Activated naive CD8-positive, alpha-beta T cell treated with anti-CD3 and anti-CD28 coated beads for 36 hours (primary cell): Measurements from ENCODE around the gene NFIA. TPM values are rescaled to one million over a fixed set of nuclear protein-coding genes. Genes with fewer than 3 reads are reported as not detected.

Experiments
- DNase-seq: peaks from one replicate; pipeline ENCODE4 v3.0.0; 2021
- H3K27ac Mint-ChIP-seq: one replicate; pipeline ENCODE4 v1.8.0; 2022; ENCODE audit warnings: mild to moderate bottlenecking, moderate library complexity, mixed read lengths
- H3K27me3 Mint-ChIP-seq: one replicate; pipeline ENCODE4 v1.8.0; 2022; ENCODE audit warnings: mild to moderate bottlenecking, mixed read lengths
- H3K36me3 Mint-ChIP-seq: one replicate; pipeline ENCODE4 v1.8.0; 2021; ENCODE audit warnings: mild to moderate bottlenecking, mixed read lengths
- H3K4me1 Mint-ChIP-seq: one replicate; pipeline ENCODE4 v1.8.0; 2021; ENCODE audit warnings: mixed read lengths
- H3K4me3 Mint-ChIP-seq: one replicate; pipeline ENCODE4 v1.8.0; 2022; ENCODE audit warnings: mild to moderate bottlenecking, moderate library complexity, mixed read lengths
- H3K9me3 Mint-ChIP-seq: one replicate; pipeline ENCODE4 v1.8.0; 2022; ENCODE audit warnings: mixed read lengths
- total RNA-seq, 2 experiments: library from RNA; stranded (reverse); gene quantifications; one replicate each; pipeline ENCODE4 v1.2.3, GENCODE V29; 2021

NFIA gene
- total RNA-seq, 2 experiments from 2014 or later: 1.3 to 1.7 TPM

DNA sequence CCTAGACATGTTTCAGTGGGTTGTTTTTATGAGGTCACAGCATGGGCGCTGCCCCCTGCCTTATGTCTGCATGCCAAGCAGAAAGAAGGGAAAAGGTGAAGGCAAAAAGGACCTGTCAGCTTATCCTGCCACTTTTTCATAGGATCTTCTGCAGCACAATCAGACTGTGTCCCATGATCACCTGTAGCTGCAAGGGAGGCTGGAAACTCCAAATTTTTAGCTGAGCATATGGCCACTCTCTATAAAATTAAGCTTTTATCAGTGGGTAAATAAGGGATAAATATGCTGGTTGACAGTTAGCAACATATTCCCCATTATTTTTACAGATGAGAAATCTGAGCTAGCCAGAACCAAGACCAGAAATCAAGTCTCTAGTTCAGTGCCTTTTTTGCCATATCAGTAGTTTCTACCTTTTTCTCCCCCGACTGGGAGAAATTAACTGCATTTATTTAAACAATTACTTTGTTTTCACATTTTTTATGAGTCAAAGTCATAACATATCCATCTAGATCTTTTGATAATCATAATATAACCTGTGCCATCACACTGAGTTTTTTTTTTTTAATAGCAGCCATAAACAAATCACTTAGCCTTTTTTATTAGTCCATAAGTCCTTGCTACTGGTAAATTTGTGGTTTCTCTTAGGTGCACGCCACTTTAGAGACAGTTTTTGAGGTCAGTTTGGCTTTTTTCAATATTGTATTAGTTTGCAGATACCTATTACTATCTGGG lies 307.0 kb downstream of the NFIA start:
- no peak overlapping the region for H3K27ac Mint-ChIP-seq
- no peaks in the 10 kb centered on the region for H3K9me3 Mint-ChIP-seq
- no peaks in the 10 kb centered on the region for H3K27me3 Mint-ChIP-seq
- H3K36me3 Mint-ChIP-seq: peaks cover 12% of the 10 kb centered on the region
- H3K4me1 Mint-ChIP-seq: peaks cover 2% of the 10 kb centered on the region
- no peak overlapping the region for H3K4me3 Mint-ChIP-seq
- DNase-seq: no peak

DNA sequence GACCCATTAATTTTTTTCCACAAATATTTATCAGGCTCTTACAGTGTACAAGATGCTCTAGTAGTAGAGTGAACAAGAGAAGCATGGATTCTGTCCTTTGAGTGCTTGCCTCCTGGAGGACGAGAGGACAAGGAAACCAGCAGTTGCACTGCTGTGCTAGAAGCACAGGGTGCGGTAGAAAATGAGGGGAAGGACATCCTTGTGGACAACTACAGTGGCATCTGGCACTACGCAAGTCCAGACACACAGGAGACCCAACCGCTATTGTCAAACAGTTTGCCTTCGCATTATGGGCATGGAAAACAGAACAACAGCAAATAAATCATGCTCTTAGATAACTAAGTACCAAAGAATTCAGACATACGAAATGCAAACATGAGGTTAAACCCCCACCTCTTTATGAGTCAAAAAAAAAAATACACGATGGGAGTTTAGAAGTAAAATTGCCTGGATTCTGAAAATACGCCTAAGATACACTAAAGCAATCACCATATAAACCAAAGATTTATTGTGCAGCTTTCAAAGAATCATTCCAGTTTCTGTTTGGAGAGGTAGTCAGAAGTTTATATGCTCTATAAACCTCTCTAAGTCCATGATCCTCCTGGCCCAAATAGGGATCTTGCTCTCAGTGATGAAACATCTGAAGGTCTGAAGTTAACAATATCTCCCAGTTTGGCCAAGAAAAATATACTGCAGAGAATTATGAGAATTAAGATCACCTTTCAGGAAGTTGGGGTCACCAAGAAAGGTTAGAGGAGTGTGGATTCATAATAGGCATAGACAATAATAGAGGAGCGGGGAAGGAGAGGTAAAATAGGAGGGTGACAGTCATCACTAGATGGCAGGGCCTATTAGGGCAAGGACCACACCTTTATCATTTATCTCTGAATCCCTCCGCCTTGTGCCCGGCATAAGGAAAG lies 307.8 kb downstream of the NFIA start:
- H3K9me3 Mint-ChIP-seq: no peaks in the 10 kb centered on the region
- no peak overlapping the region for H3K4me3 Mint-ChIP-seq
- peaks cover 2% of the 10 kb centered on the region for H3K4me1 Mint-ChIP-seq
- no peak overlapping the region for H3K27ac Mint-ChIP-seq
- DNase-seq: no peak
- H3K27me3 Mint-ChIP-seq: no peaks in the 10 kb centered on the region
- H3K36me3 Mint-ChIP-seq: peaks cover 12% of the 10 kb centered on the region

DNA sequence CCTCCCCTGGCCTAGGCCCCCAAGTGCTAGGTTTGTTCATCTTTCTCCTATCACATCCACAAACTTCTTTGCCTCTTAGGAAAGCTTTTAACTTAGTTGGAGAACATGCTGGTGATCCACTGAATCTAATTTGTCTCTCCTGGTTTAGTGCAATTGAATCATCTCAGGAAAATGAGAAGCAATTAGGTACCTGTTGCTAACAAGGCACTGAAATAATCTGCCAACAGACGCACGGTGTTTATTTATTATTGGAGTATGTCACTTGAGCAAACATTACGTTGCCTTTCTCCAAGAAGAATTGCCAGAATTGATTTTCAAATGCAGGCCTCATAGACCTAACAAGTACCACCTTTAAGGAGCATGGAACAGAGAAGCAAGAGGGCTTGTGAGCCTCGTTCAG lies 309.4 kb downstream of the NFIA start:
- peaks cover 2% of the 10 kb centered on the region for H3K4me1 Mint-ChIP-seq
- no peak overlapping the region for H3K27ac Mint-ChIP-seq
- no peaks in the 10 kb centered on the region for H3K27me3 Mint-ChIP-seq
- H3K36me3 Mint-ChIP-seq: peaks cover 9% of the 10 kb centered on the region
- no peak for DNase-seq
- no peaks in the 10 kb centered on the region for H3K9me3 Mint-ChIP-seq
- no peak overlapping the region for H3K4me3 Mint-ChIP-seq

DNA sequence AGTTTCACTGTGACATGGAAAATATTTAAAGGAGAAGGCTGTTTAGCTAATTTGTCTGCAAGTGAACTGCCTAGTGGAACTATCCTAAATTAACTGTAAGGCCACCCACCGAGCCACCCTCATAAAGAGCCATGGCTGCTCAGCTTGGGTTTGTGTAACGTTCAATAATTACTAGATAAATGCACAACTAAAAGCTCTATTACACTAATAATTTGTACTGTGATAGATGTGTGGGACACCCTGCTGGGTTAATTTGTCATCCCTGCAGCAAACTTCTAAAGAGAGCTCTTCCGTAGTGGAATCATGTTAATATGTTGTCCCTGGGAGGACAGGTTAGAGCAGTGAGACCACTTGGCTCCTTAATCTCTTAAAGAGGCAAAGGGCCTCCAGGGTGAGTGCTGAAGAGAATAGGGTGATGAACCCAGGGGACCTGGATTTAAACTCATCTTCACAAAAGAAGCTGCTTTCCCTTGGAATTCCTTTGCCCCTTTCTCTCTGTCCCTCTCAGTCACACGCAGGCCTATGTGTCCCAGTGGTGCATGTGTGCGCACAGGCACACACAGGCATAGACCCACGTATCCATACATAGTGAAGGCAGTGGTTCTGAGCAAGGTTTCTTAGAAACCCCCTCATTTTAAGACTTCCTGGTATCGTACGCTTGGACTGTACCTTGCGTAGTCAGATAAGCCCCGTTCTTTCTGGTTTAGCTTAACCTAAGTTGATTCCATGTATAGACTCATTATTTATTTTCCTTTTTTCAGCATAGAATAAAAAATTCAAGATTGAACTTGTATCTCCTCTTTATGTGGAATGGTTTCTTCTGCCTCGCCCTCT lies 310.3 kb downstream of the NFIA start:
- Mint-ChIP-seq H3K27me3 (no peaks in the 10 kb centered on the region), H3K36me3 (peaks cover 7% of the 10 kb centered on the region), H3K9me3 (no peaks in the 10 kb centered on the region), H3K4me3 (no peak overlapping the region), H3K4me1 (no peaks in the 10 kb centered on the region), H3K27ac (no peak overlapping the region)
- DNase-seq: no peak

DNA sequence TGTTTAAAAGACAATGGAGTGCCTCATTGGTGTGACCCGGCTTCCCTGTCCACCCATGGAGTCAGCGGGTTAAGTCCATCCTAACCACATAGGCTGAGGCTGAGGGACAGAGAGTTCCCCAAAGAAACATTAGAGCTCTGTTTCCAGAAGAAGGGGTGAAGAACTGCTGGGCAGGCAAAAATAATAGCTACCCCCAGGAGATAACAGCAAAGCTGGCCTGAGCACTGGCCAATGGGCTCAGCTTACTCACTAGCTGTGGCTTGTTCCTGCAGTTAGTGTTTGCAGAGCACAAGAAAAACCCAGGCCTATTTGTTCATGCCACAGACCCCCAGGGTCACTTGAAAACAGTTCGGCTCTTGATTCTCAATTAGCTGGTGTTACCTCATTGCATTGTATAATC lies 311.2 kb downstream of the NFIA start:
- H3K27me3 Mint-ChIP-seq: no peaks in the 10 kb centered on the region
- no peak for DNase-seq
- no peaks in the 10 kb centered on the region for H3K4me1 Mint-ChIP-seq
- no peaks in the 10 kb centered on the region for H3K9me3 Mint-ChIP-seq
- H3K36me3 Mint-ChIP-seq: peaks cover 3% of the 10 kb centered on the region
- no peak overlapping the region for H3K4me3 Mint-ChIP-seq
- no peak overlapping the region for H3K27ac Mint-ChIP-seq

DNA sequence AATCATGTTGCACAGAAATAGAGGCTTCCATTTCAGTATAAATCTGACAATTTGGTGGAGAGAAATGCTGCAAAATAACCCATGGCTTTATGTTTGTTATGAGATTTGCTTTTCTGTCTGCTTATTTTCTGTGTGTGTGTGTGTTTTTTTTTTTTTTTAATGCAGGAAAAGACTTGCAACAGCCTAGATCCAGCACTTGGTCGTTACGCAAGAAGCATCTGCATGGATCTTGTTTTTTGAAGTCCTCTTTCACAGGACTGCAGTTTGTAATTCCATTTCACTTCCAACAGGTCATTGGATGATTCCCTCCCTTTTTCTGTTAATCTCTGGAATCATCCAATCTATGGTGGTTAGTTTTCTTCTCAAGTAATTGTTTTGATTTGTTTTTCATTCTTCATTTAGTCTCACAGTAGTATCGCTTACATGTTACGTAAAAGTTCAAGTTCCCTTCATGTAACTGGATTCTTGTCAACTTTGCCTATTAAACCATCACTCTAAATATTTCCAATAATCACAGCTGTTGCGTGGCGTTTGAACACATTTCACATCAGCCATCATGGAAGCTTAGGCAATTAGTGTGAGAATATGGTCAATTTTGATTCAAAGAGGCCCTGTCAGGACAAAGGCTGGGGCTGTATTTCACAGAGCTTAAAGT lies 312.9 kb downstream of the NFIA start:
- no peak for DNase-seq
- Mint-ChIP-seq H3K36me3 (no peaks in the 10 kb centered on the region), H3K9me3 (no peaks in the 10 kb centered on the region), H3K27me3 (no peaks in the 10 kb centered on the region), H3K4me1 (no peaks in the 10 kb centered on the region), H3K27ac (no peak overlapping the region), H3K4me3 (no peak overlapping the region)

DNA sequence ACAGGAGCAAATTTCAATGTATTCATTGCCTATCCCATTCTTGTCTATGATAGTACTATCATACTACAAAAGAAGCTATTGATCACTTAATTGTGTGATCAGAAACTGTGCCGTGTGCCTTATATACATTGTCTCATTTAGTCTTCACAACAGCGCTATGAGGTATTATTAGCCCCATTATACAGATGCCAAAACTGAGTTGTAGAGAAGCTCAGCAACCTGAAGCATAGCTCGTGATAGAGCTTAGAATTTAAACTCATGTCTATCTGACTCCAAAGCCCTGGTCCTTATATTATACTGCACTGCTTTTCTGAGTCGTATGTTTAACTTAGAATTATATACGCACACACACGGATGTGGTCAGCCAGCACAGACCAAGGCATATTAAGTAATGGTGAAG lies 315.1 kb downstream of the NFIA start:
- no peak for DNase-seq
- H3K4me3 Mint-ChIP-seq: no peak overlapping the region
- H3K4me1 Mint-ChIP-seq: no peaks in the 10 kb centered on the region
- H3K9me3 Mint-ChIP-seq: no peaks in the 10 kb centered on the region
- no peak overlapping the region for H3K27ac Mint-ChIP-seq
- H3K27me3 Mint-ChIP-seq: no peaks in the 10 kb centered on the region
- no peaks in the 10 kb centered on the region for H3K36me3 Mint-ChIP-seq

DNA sequence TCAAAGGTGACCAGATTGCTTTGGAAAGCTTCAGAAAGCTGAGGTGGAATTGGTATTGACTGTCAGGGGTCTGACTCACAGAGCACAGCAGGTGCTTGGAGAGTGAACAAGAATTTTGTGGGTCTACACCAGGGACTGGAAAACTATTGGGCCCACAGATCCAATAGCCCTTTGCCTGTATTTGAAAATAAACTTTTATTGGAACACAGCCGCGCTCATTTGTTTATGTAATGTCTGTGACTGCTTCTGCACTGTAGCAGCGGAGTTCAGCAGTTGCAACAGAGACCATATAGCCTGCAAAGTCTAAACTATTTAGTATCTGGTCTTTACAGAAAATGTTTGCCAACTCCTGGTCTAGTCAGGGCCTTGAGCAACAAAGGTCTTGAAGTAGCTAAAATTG lies 315.6 kb downstream of the NFIA start:
- H3K36me3 Mint-ChIP-seq: no peaks in the 10 kb centered on the region
- DNase-seq: no peak
- H3K4me1 Mint-ChIP-seq: no peaks in the 10 kb centered on the region
- H3K27me3 Mint-ChIP-seq: no peaks in the 10 kb centered on the region
- H3K4me3 Mint-ChIP-seq: no peak overlapping the region
- no peaks in the 10 kb centered on the region for H3K9me3 Mint-ChIP-seq
- no peak overlapping the region for H3K27ac Mint-ChIP-seq

DNA sequence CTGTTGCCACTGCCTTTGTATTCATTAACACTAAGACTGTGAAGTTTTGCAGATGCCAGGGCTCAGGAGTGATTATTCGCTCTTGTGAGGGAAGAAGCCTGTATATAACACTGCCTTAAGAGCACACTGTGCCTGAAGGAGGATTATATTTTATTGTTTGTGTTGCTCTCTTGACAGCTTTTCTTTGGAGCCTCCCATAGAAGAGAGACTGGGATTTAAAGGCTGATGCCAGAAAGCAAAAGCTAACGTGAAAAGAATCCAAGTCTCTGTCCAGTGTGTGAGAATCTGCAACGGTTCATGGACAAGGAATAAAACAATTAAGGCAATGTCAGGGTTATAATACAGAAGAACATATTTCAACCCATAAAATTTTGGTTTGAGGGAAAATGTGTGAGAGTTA lies 316.8 kb downstream of the NFIA start:
- H3K4me1 Mint-ChIP-seq: no peaks in the 10 kb centered on the region
- H3K36me3 Mint-ChIP-seq: no peaks in the 10 kb centered on the region
- no peak overlapping the region for H3K4me3 Mint-ChIP-seq
- H3K27me3 Mint-ChIP-seq: no peaks in the 10 kb centered on the region
- no peak overlapping the region for H3K27ac Mint-ChIP-seq
- no peaks in the 10 kb centered on the region for H3K9me3 Mint-ChIP-seq
- no peak for DNase-seq

DNA sequence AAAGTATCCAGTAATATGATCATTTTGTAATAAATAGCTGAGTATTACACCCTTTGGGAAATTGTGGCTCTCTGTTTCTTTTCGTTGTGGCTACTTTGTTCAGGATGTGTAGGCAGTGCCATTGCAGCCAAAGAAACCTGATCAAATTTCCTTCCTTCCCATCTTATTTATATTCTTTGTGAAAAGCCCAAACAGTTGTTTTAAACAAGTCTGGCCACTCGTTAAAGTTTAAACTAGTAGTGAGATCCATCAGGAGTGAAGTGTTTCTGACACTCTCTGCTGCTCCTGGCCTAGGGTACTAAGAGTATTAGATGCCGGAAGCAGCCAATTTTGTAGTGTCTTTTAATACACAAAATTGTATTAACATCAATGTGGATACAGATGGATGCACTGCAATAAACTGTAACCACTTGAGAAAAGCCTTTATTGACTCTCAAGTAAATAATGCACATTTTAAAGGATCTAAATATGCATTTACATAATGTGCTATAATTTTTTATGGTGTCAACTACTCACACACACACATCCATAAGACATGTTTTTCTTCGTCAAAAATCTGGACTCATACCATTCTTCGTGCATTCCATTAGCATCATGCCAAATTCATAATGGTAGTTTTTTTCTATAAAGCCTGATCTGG lies 317.9 kb downstream of the NFIA start:
- no peak overlapping the region for H3K4me3 Mint-ChIP-seq
- no peaks in the 10 kb centered on the region for H3K27me3 Mint-ChIP-seq
- H3K27ac Mint-ChIP-seq: no peak overlapping the region
- H3K36me3 Mint-ChIP-seq: no peaks in the 10 kb centered on the region
- no peaks in the 10 kb centered on the region for H3K9me3 Mint-ChIP-seq
- H3K4me1 Mint-ChIP-seq: no peaks in the 10 kb centered on the region
- no peak for DNase-seq

DNA sequence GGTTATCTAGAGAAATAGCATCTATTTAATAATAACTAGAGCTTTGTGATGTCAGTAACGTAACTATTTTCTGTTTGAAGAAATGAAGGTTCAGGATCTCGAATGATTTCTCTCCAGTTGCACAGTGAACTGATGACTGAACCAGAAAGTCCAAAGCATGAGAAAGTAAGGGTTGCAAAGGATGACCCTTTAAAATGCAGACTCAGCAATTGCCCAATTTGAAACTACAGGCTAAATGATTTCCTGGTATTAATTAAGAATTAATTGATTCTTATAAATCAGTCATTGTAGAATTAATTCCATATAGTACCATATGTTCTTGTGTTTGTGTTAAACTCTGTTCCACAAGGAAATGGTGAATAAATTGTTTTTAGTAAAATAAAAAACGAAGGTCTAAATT lies 318.6 kb downstream of the NFIA start:
- no peak for DNase-seq
- Mint-ChIP-seq H3K9me3 (no peaks in the 10 kb centered on the region), H3K27me3 (no peaks in the 10 kb centered on the region), H3K4me3 (no peak overlapping the region), H3K27ac (no peak overlapping the region), H3K36me3 (no peaks in the 10 kb centered on the region), H3K4me1 (no peaks in the 10 kb centered on the region)

DNA sequence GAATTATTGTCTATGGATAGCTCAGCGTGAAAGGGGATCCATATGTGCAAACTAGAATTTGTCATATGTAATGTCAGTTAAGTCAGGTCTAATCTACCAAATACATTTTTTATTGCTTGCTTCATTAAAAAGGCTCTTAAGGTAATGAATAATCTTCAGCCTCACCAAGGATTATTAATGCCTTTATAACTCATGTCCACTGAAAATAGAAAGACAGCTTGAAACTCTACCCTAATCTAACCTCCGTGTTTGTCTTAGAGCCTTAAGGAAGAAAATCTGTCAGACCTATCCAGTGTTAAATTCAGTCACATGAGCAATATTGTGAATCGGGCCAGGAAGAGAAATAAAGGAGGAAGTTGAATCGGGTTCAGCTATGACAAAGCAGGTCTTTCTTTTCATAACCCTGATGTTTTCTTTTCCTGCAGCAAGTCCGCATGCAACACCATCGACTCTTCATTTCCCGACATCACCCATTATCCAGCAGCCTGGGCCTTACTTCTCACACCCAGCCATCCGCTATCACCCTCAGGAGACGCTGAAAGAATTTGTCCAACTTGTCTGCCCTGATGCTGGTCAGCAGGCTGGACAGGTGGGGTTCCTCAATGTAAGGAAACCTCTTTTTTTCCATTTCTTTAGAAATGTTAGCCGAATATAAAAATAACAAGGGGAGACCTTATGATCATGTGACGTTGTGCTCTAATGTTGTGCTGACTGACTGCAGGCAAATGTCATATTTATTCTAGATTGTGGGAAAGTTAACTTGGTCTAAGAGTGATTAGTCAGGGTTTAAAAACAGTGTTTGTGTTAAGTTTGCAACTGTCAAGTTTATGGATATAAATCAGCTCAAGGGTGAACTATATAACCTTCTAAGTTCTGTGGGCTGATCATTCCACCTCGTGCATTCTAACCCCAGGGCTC lies 321.6 kb downstream of the NFIA start:
- Mint-ChIP-seq H3K27me3 (no peaks in the 10 kb centered on the region), H3K36me3 (no peaks in the 10 kb centered on the region), H3K4me3 (no peak overlapping the region), H3K4me1 (no peaks in the 10 kb centered on the region), H3K27ac (no peak overlapping the region), H3K9me3 (no peaks in the 10 kb centered on the region)
- DNase-seq: no peak

DNA sequence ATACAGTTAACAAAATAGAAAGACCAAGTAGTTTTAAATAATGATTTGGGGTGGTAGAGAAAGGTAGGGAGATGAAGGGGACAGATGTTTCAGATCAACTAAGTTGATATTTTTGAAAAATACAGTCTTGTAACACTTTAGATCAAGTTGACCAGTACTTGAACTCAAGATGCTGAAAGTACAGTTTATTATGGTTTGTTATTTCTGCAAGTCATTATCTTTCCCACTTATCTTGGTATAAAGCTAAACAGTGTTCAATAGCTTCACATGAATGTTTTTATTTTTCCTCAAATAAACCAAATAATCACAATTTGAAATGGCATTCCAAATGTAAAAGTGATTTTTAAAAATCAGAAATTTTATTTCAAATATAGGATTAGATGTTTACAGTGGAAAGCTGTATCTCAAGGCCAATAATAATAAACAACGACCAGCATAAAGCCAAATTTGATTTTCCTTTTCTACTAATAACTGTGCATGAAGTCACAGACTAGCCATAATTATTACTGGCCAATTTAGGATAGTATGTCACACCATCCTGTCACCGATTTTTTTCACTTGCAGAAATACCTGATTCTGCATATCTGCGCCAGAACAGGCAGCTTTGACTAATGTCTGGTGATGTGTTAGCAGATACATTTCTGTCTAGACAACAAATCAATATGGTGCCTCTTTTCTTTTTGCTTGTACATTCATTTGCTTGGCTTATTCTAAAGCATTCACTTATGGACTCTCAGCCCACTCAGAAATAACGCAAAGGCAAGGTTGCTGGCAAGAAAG lies 322.4 kb downstream of the NFIA start:
- H3K4me3 Mint-ChIP-seq: no peak overlapping the region
- no peaks in the 10 kb centered on the region for H3K4me1 Mint-ChIP-seq
- no peak for DNase-seq
- H3K9me3 Mint-ChIP-seq: no peaks in the 10 kb centered on the region
- no peaks in the 10 kb centered on the region for H3K27me3 Mint-ChIP-seq
- no peaks in the 10 kb centered on the region for H3K36me3 Mint-ChIP-seq
- no peak overlapping the region for H3K27ac Mint-ChIP-seq
